Astrocyte of the hippocampus (primary cell): ENCODE data around the gene VSTM2A.
A peak's percentile ranks its signal among the peaks of the same experiment; 100 is the strongest.

ENCODE experiments used
- DNase-seq: peaks from one replicate; pipeline ENCODE4 v3.0.0; 2011; ENCODE audit warnings: low read depth, low spot score

VSTM2A gene

GRCh38 chr7:54615537-54615936 is 73.4 kb downstream of the VSTM2A start:
- peak; percentile 4 for DNase-seq
